ENCODE measurements around the gene KCNK4.

DNA sequence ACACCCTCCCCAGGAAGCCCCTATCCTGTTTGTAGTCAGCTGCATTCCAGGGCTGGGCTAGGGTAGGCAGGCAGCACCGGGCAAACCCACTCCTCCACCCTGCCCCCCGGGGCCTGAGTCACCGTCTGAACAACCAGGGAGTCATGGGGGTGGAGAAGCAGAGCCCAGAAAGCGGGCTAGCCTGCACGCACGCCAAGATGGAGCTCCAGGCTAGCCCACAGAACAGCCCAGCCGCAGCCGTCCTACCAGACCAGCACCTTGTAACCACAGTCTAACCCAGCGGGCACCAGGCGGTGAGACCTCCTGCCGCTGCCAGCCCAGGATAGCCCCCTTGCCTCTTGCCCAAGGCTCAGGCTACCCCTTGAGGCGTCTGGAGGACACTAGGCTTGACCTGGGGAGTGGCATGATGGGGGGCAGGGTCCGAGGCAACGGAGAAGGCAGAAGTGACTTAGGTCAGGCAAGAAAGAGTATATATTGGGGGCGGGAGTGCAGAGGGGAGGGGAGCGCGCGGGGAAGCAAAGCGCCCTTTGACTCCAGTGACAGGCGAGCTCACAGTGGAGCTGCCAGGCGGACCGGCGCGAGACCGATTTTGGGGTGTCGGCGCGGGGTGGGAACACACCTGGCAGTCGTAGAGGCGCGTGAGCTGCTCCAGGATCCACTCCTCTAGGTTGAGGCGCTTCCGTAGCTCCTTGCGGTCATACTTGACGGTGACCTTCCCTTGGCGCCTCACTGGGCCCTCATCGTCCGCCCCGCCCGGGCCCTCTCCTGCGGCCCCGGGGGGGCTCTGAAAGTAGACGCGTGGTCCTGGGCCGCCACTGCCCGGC, 45.1 kb upstream of the KCNK4 start:
- no peak for TF ChIP-seq CTCF (conservative IDR thresholded peaks at IDR 0.05; ENCODE audit: low read length)
- no peak for TF ChIP-seq EZH2phosphoT487 (IDR thresholded peaks at IDR 0.05; ENCODE audit: borderline replicate concordance)

Measured in Loucy (cell line).